Astrocyte of the spinal cord (primary cell): ENCODE data around the gene JPH2.

Experiments
- DNase-seq: peaks from one replicate; pipeline ENCODE4 v3.0.0; 2011; ENCODE audit warnings: low read depth, low spot score
- H3K4me3 ChIP-seq: 2 replicates; pipeline ENCODE4 v1.5.1; 2011; ENCODE audit warnings: low read depth, mild to moderate bottlenecking, low read length, moderate library complexity
- in situ Hi-C: cut with HindIII; loops from 2 replicates; pipeline ENCODE4 v1.10.0; 2017; ENCODE audit warnings: low sequenced_read_pairs
- TF ChIP-seq, protein P1 (sequence below): IDR thresholded peaks from 2 replicates; pipeline ENCODE4 v1.5.1; 2012; ENCODE audit warnings: low read depth, mild to moderate bottlenecking, low read length, inconsistent platforms

Gene JPH2

DNA sequence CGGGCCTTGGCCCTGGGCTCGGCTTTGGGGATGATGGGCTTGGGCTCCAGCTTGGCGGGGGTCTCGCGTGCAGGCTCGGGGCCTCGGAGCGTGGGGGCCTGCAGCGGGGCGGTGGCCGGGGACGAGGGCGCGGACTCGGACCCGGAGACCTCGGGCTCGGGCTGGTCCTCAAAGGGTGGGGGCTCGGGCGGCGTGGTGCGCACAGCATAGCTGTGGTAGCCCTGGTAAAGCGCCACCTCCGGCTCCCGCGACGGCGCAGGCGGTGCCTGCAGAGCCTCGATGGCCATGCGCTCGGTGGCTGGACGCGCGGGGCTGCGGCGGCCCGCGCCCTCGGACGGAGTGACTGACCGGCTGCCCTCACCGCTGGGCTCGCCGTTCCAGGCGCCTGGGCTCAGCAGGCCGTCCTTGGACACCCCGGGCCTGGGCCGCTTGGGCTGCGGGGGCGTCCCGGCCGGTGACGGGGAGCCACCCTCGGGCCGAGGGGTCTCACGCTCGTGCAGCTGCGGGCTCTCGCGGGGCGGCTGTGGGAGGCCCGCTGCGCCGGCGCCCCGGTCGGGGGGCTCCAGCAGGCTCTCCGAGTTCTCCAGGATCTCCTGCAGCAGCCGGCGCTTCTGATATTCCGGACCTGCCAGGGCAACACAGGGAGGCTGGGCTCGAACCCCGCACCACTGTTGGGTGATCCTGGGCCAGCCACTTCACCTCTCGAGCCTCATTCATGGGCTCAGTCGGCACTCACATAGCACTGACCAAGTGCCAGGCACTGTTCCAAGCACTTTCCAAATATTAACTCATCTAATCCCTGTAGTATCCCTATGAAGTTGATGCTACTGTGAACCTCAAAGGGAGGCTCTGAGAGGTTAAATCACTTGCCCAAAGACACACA is 71.0 kb downstream of the JPH2 start:
- no peak for DNase-seq
- TF ChIP-seq, protein P1, sequence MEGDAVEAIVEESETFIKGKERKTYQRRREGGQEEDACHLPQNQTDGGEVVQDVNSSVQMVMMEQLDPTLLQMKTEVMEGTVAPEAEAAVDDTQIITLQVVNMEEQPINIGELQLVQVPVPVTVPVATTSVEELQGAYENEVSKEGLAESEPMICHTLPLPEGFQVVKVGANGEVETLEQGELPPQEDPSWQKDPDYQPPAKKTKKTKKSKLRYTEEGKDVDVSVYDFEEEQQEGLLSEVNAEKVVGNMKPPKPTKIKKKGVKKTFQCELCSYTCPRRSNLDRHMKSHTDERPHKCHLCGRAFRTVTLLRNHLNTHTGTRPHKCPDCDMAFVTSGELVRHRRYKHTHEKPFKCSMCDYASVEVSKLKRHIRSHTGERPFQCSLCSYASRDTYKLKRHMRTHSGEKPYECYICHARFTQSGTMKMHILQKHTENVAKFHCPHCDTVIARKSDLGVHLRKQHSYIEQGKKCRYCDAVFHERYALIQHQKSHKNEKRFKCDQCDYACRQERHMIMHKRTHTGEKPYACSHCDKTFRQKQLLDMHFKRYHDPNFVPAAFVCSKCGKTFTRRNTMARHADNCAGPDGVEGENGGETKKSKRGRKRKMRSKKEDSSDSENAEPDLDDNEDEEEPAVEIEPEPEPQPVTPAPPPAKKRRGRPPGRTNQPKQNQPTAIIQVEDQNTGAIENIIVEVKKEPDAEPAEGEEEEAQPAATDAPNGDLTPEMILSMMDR: no peak
- in situ Hi-C loops: no loop called here
- no peak overlapping the region for H3K4me3 ChIP-seq

DNA sequence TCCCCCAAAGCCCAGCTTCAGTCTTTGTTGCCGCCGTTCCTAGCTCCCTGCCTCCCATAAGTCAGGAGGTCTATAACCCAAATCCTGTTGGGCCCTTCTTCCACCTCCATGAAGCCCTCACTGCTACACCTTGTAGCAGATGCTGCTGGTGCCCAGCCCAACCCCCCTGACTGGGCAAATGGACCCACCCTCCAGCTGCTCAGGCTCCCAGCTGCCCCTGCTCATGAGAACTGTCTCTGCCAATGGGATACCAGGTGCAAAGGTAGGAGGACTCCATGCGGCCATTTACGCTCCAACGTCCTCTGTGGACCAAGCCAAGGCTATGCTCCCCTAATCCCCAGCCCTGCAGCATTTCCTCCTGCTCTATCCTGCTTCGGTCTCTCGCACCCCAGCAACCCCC is 71.8 kb downstream of the JPH2 start:
- in situ Hi-C loops: no loop called here
- no peak for DNase-seq
- TF ChIP-seq, protein P1: no peak
- no peak overlapping the region for H3K4me3 ChIP-seq

DNA sequence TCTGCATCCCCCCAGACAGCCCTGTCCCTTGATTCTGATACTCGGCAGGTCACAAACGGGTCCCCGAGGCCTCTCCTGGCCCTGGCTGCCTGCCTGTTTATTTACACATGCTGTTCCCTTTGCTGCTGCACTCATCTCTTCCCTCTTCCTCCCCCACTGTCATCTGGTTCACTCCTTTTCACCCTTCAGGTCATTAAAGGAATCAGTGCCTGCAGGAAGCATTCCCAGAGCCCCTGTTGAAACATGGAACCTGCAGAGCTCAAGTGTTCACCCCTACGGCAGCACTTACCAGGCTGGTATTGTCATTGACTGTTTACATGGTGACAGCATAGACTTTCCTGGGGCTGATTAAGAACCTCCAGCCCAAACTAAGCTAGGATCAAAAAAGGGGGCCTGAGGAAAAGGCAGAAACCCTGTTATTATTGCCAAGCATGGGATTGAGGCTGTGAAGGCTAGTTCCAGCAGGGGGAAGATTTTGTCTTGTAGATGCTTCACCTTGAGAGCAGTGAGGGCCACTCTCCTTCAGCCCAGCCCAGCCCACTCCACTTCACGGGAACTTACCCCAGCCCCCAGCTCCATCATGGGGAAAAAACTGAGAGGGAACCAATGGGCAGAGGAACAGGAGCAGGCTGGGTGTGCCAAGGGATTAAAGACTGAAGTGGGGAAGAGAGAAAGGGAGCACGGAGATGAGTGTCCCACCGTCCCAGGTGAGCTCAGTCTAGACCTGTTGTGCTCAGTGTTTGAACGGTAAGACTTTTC is 73.2 kb downstream of the JPH2 start:
- in situ Hi-C loops: no loop called here
- H3K4me3 ChIP-seq: no peak overlapping the region
- TF ChIP-seq, protein P1: no peak
- DNase-seq: no peak

- TF ChIP-seq, protein P1: no peak
- DNase-seq: no peak
- in situ Hi-C loops: no loop called here
- H3K4me3 ChIP-seq: no peak overlapping the region
Measured at GRCh38 chr20:44112889-44113617, 73.9 kb downstream of the JPH2 start.

DNA sequence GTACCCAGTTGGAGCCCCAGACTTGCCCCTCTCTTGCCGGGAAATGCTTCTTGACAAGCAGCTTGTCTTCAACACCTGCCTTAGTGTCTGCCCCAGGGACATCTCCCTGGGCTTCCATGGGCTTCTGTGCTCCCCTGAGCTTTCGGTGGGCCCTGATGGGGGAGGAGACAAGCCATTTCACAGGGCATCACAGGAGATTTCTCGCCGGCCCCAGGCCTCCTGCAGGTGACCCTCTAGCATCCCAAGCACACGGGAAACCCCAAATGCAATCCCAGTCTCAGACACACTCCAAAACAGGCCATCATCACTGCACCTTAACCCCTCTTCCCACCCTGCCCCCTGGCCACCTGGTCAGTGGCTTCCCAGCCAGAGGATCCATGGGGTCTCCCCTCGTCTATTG is 74.5 kb downstream of the JPH2 start:
- no peak overlapping the region for H3K4me3 ChIP-seq
- no peak for DNase-seq
- in situ Hi-C loops: no loop called here
- TF ChIP-seq, protein P1: no peak

- in situ Hi-C loops: no loop called here
- no peak for DNase-seq
- TF ChIP-seq, protein P1: no peak
- H3K4me3 ChIP-seq: no peak overlapping the region
Measured at GRCh38 chr20:44111712-44112335, 75.2 kb downstream of the JPH2 start.
